Vagina (tissue), 2 donors: Measurements from ENCODE around the gene PAX4.

ENCODE experiments used
- CTCF ChIP-seq, 3 experiments: fragments of 450-650 bp in 2 of 3; fragments of 200-600 bp in 1 of 3; sonication (generic) in 1 of 3; IDR thresholded peaks; one replicate each; pipeline ENCODE4 v1.5.1; 2017 to 2019; ENCODE audit warnings: antibody characterized with exemption in 3 of 3, mild to moderate bottlenecking in 2 of 3, moderate library complexity in 2 of 3
- POLR2A ChIP-seq, 2 donors: fragments of 450-650 bp; IDR thresholded peaks; one replicate each; pipeline ENCODE4 v1.6.1; 2017; ENCODE audit warnings: antibody characterized with exemption in 2 of 2, mild to moderate bottlenecking in 2 of 2, moderate library complexity in 2 of 2
- POLR2AphosphoS5 ChIP-seq, 2 donors: sonication (generic); formaldehyde crosslinking; IDR thresholded peaks; one replicate each; pipeline ENCODE4 v1.9.0; 2017; ENCODE audit warnings: antibody characterized with exemption in 2 of 2, mild to moderate bottlenecking in 2 of 2, low read depth in 1 of 2; ENCODE audit not compliant: insufficient read depth in 1 of 2

GRCh38 chr7:127581716-127582115 lies 36.2 kb downstream of the PAX4 start:
- no peak for TF ChIP-seq POLR2A (IDR thresholded peaks at IDR 0.05)
- TF ChIP-seq CTCF (IDR thresholded peaks at IDR 0.05), result no peak
- no peak for TF ChIP-seq POLR2AphosphoS5 (IDR thresholded peaks at IDR 0.05; ENCODE audit: insufficient read depth in 1 of 2, low read depth in 1 of 2)
